ENCODE data around the gene APOO.
"Not testable (repeated sequence)": the region's sequence is repeated elsewhere in the genome, so short reads cannot be mapped to it uniquely, and the experiment has no call there.

APOO gene

GRCh38 chrX:23908219-23909004 lies 674 bp upstream of the APOO start:
- DNase-seq = peak; percentile 38

GRCh38 chrX:23907111-23907497 lies 634 bp downstream of the APOO start:
- in situ Hi-C loops (cut with MboI; ENCODE audit: low pct_unique_long_range_greater_than_20kb, low sequenced_read_pairs) = loop anchor here (10.0 kb wide), 1 partner anchor 212 kb away; no protein-coding TSS in a partner anchor
- DNase-seq = no peak

More at GRCh38 chrX:23908219-23909004, 674 bp upstream of the APOO start:
- in situ Hi-C loops (cut with MboI; ENCODE audit: low pct_unique_long_range_greater_than_20kb, low sequenced_read_pairs) = loop anchor here (10.0 kb wide), 1 partner anchor 214 kb away; no protein-coding TSS in a partner anchor

- DNase-seq = no peak
- in situ Hi-C loops (cut with MboI; ENCODE audit: low pct_unique_long_range_greater_than_20kb, low sequenced_read_pairs) = loop anchor here (10.0 kb wide), 1 partner anchor 209 kb away; no protein-coding TSS in a partner anchor
These were observed 3.6 kb downstream of the APOO start for GRCh38 chrX:23904096-23904495.

- DNase-seq = peak; percentile 84
- in situ Hi-C loops (cut with MboI; ENCODE audit: low pct_unique_long_range_greater_than_20kb, low sequenced_read_pairs) = loop anchor here (10.0 kb wide), 1 partner anchor 208 kb away; no protein-coding TSS in a partner anchor
These were observed 5.3 kb downstream of the APOO start for GRCh38 chrX:23902419-23902818.

GRCh38 chrX:23901805-23902204 lies 5.9 kb downstream of the APOO start:
- in situ Hi-C loops (cut with MboI; ENCODE audit: low pct_unique_long_range_greater_than_20kb, low sequenced_read_pairs) = loop anchor here (10.0 kb wide), 1 partner anchor 207 kb away; no protein-coding TSS in a partner anchor
- DNase-seq = peak; percentile 89

- DNase-seq = peak; percentile 50
- in situ Hi-C loops (cut with MboI; ENCODE audit: low pct_unique_long_range_greater_than_20kb, low sequenced_read_pairs) = loop anchor here (10.0 kb wide), 1 partner anchor 206 kb away; no protein-coding TSS in a partner anchor
These were observed 6.7 kb downstream of the APOO start for GRCh38 chrX:23901060-23901459.

GRCh38 chrX:23900220-23900797 lies 7.4 kb downstream of the APOO start:
- in situ Hi-C loops (cut with MboI; ENCODE audit: low pct_unique_long_range_greater_than_20kb, low sequenced_read_pairs) = loop anchor here (10.0 kb wide), 1 partner anchor 206 kb away; no protein-coding TSS in a partner anchor
- no peak for DNase-seq

- DNase-seq = no peak
- in situ Hi-C loops (cut with MboI; ENCODE audit: low pct_unique_long_range_greater_than_20kb, low sequenced_read_pairs) = no loop called here
These were observed 9.3 kb downstream of the APOO start for GRCh38 chrX:23898412-23898959.

- in situ Hi-C loops (cut with MboI; ENCODE audit: low pct_unique_long_range_greater_than_20kb, low sequenced_read_pairs) = no loop called here
- no peak for DNase-seq
These were observed 10.8 kb downstream of the APOO start for GRCh38 chrX:23896981-23897380.

GRCh38 chrX:23896539-23896938 lies 11.2 kb downstream of the APOO start:
- DNase-seq; in situ Hi-C loops (cut with MboI; ENCODE audit: low pct_unique_long_range_greater_than_20kb, low sequenced_read_pairs): not testable (repeated sequence)

GRCh38 chrX:23894993-23895392 lies 12.7 kb downstream of the APOO start:
- DNase-seq; in situ Hi-C loops (cut with MboI; ENCODE audit: low pct_unique_long_range_greater_than_20kb, low sequenced_read_pairs): not testable (repeated sequence)

GRCh38 chrX:23890933-23891332 lies 16.8 kb downstream of the APOO start:
- in situ Hi-C loops (cut with MboI; ENCODE audit: low pct_unique_long_range_greater_than_20kb, low sequenced_read_pairs) = no loop called here
- DNase-seq = no peak

- DNase-seq = no peak
- in situ Hi-C loops (cut with MboI; ENCODE audit: low pct_unique_long_range_greater_than_20kb, low sequenced_read_pairs) = no loop called here
These were observed 18.7 kb downstream of the APOO start for GRCh38 chrX:23888887-23889501.

GRCh38 chrX:23887918-23888317 lies 19.8 kb downstream of the APOO start:
- no peak for DNase-seq
- in situ Hi-C loops (cut with MboI; ENCODE audit: low pct_unique_long_range_greater_than_20kb, low sequenced_read_pairs) = no loop called here

GRCh38 chrX:23887451-23887850 lies 20.3 kb downstream of the APOO start:
- in situ Hi-C loops (cut with MboI; ENCODE audit: low pct_unique_long_range_greater_than_20kb, low sequenced_read_pairs) = no loop called here
- no peak for DNase-seq

- in situ Hi-C loops (cut with MboI; ENCODE audit: low pct_unique_long_range_greater_than_20kb, low sequenced_read_pairs) = no loop called here
- DNase-seq = no peak
These were observed 21.9 kb downstream of the APOO start for GRCh38 chrX:23885803-23886202.

GRCh38 chrX:23884427-23885024 lies 23.2 kb downstream of the APOO start:
- DNase-seq = peak; percentile 77
- in situ Hi-C loops (cut with MboI; ENCODE audit: low pct_unique_long_range_greater_than_20kb, low sequenced_read_pairs) = no loop called here

- DNase-seq = peak; percentile 17
- in situ Hi-C loops (cut with MboI; ENCODE audit: low pct_unique_long_range_greater_than_20kb, low sequenced_read_pairs) = no loop called here
These were observed 23.9 kb downstream of the APOO start for GRCh38 chrX:23883737-23884354.
